Panc1 (cell line): Measurements from ENCODE around the gene MPC1. TPM values are rescaled to one million over a fixed set of nuclear protein-coding genes. Genes with fewer than 3 reads are reported as not detected.

Source experiments
- ATAC-seq: fragments of 200-7000 bp; cut with Tn5 transposase; 2 replicates; pipeline ENCODE4 v1.9.1; 2020; ENCODE audit warnings: mild to moderate bottlenecking, moderate library complexity
- BruUV-seq: library from RNA; stranded (reverse); fragments of 400-500 nt; replicated peaks from 2 replicates; lab custom pipeline; 2021; lab: Mats Ljungman, UMichigan
- CTCF ChIA-PET: fragments of 300-600 bp; sonication (Branson Sonifier 250); formaldehyde crosslinking; loops from one replicate; lab custom pipeline; 2022; ENCODE audit warnings: antibody characterized with exemption; lab: Charles Lee
- POLR2A ChIA-PET: fragments of 300-600 bp; sonication (Branson Sonifier 250); formaldehyde crosslinking; loops from one replicate; lab custom pipeline; 2022; ENCODE audit warnings: antibody characterized with exemption; lab: Charles Lee
- DNase-seq: peaks from one replicate; pipeline ENCODE4 v3.0.0-alpha.2; 2010; ENCODE audit warnings: low read depth, low spot score
- H3K27ac ChIP-seq: 2 replicates; pipeline ENCODE4 v1.5.1; 2011; ENCODE audit warnings: mild to moderate bottlenecking, low read length, inconsistent platforms
- H3K27me3 ChIP-seq: fragments of 200-500 bp; sonication (Bioruptor generic); 2 replicates; pipeline ENCODE4 v1.6.0; 2014; ENCODE audit warnings: low read length, inconsistent platforms; ENCODE audit not compliant: control insufficient read depth, insufficient read depth
- H3K36me3 ChIP-seq: fragments of 200-500 bp; sonication (Bioruptor generic); 2 replicates; pipeline ENCODE4 v1.5.1; 2014; ENCODE audit warnings: inconsistent platforms, mild to moderate bottlenecking, low read length, moderate library complexity; ENCODE audit not compliant: control insufficient read depth, insufficient read depth
- H3K4me1 ChIP-seq: 2 replicates; pipeline ENCODE4 v1.5.1; 2011; ENCODE audit warnings: inconsistent platforms, mild to moderate bottlenecking, low read length, moderate library complexity; ENCODE audit not compliant: control insufficient read depth, insufficient read depth
- H3K4me3 ChIP-seq, 2 experiments: 2 replicates each; pipeline ENCODE4 v1.5.1; 2011 to 2012; ENCODE audit warnings: low read depth in 2 of 2, low read length in 2 of 2, mild to moderate bottlenecking in 2 of 2, inconsistent platforms in 1 of 2, moderate library complexity in 1 of 2
- H3K9me3 ChIP-seq: fragments of 200-500 bp; sonication (Bioruptor generic); 2 replicates; pipeline ENCODE4 v1.5.1; 2014; ENCODE audit warnings: low read depth, mild to moderate bottlenecking, inconsistent platforms, low read length, moderate library complexity; ENCODE audit not compliant: control insufficient read depth, insufficient read depth
- POLR2AphosphoS5 ChIP-seq: IDR thresholded peaks from 2 replicates; pipeline ENCODE4 v1.6.1; 2012; ENCODE audit warnings: mild to moderate bottlenecking, low read depth, low read length, moderate library complexity
- SIN3A ChIP-seq: IDR thresholded peaks from 2 replicates; pipeline ENCODE4 v1.6.1; 2012; ENCODE audit warnings: low read depth, mild to moderate bottlenecking, low read length, moderate library complexity, borderline replicate concordance; ENCODE audit not compliant: insufficient read depth
- TCF7L2 ChIP-seq: IDR thresholded peaks from 2 replicates; pipeline ENCODE4 v1.6.1; 2011; ENCODE audit warnings: mild to moderate bottlenecking, low read depth, low read length, inconsistent platforms
- in situ Hi-C: cut with HindIII; loops from 2 replicates; pipeline ENCODE4 v1.10.0; 2016; ENCODE audit warnings: low sequenced_read_pairs, low pct_unique_long_range_greater_than_20kb
- intact Hi-C: fragments of 100-400 bp; cut with micrococcal nuclease; formaldehyde crosslinking; loops from one replicate; pipeline ENCODE4 v1.10.0; 2022; ENCODE audit not compliant: unreplicated experiment
- total RNA-seq: library from RNA; stranded (reverse); gene quantifications from one replicate; pipeline ENCODE4 v1.2.1, GENCODE V29; 2021; ENCODE audit not compliant: unreplicated experiment
- TF ChIP-seq, protein P1 (sequence below): fragments of 450-650 bp; IDR thresholded peaks from 2 replicates; pipeline ENCODE4 v1.5.1; 2017; ENCODE audit warnings: mild to moderate bottlenecking
- TF ChIP-seq, protein P2 (sequence below), 2 experiments: IDR thresholded peaks; 2 replicates each; pipeline ENCODE4 v1.6.1; 2011 to 2012; ENCODE audit warnings: low read depth in 2 of 2, control low read depth in 1 of 2, low read length in 1 of 2, mild to moderate bottlenecking in 1 of 2, moderate library complexity in 1 of 2; ENCODE audit not compliant: insufficient read depth in 1 of 2

Gene MPC1
- total RNA-seq, 1 experiment from 2014 or later, result 7.0 TPM

DNA sequence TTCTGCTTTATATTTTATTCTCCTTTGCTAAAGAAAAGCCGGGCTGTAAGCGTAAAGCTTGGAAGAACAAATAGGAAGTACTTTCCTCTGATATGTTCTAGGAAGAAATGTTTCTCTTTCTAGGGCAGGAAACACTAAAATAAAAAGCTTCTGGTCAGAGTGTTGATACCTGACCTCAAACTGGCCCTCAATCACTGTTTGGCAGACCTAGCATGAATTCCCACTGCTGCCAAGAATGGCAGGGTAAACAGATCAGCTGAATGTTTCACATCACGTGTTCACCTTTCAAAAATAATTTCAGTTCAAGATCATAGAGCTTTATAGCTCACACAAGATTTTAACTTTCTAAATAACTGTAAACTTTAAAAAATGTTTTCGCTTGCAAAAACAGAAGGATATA, 2.9 kb downstream of the MPC1 start:
- H3K4me3 ChIP-seq, result no peak overlapping the region
- no peaks in the 10 kb centered on the region for H3K9me3 ChIP-seq
- ATAC-seq (no peak), DNase-seq (no peak)
- H3K27ac ChIP-seq, result no peak overlapping the region
- TSS peak; percentile 53 for BruUV-seq
- no peaks in the 10 kb centered on the region; the same call in 1 of the 2 replicates for H3K27me3 ChIP-seq
- ChIA-PET CTCF (no interaction called here), POLR2A (no interaction called here)
- no peak for TF ChIP-seq SIN3A
- TF ChIP-seq, protein P1, sequence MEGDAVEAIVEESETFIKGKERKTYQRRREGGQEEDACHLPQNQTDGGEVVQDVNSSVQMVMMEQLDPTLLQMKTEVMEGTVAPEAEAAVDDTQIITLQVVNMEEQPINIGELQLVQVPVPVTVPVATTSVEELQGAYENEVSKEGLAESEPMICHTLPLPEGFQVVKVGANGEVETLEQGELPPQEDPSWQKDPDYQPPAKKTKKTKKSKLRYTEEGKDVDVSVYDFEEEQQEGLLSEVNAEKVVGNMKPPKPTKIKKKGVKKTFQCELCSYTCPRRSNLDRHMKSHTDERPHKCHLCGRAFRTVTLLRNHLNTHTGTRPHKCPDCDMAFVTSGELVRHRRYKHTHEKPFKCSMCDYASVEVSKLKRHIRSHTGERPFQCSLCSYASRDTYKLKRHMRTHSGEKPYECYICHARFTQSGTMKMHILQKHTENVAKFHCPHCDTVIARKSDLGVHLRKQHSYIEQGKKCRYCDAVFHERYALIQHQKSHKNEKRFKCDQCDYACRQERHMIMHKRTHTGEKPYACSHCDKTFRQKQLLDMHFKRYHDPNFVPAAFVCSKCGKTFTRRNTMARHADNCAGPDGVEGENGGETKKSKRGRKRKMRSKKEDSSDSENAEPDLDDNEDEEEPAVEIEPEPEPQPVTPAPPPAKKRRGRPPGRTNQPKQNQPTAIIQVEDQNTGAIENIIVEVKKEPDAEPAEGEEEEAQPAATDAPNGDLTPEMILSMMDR, result no peak
- no peak for TF ChIP-seq TCF7L2
- TF ChIP-seq, protein P2, sequence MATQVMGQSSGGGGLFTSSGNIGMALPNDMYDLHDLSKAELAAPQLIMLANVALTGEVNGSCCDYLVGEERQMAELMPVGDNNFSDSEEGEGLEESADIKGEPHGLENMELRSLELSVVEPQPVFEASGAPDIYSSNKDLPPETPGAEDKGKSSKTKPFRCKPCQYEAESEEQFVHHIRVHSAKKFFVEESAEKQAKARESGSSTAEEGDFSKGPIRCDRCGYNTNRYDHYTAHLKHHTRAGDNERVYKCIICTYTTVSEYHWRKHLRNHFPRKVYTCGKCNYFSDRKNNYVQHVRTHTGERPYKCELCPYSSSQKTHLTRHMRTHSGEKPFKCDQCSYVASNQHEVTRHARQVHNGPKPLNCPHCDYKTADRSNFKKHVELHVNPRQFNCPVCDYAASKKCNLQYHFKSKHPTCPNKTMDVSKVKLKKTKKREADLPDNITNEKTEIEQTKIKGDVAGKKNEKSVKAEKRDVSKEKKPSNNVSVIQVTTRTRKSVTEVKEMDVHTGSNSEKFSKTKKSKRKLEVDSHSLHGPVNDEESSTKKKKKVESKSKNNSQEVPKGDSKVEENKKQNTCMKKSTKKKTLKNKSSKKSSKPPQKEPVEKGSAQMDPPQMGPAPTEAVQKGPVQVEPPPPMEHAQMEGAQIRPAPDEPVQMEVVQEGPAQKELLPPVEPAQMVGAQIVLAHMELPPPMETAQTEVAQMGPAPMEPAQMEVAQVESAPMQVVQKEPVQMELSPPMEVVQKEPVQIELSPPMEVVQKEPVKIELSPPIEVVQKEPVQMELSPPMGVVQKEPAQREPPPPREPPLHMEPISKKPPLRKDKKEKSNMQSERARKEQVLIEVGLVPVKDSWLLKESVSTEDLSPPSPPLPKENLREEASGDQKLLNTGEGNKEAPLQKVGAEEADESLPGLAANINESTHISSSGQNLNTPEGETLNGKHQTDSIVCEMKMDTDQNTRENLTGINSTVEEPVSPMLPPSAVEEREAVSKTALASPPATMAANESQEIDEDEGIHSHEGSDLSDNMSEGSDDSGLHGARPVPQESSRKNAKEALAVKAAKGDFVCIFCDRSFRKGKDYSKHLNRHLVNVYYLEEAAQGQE (IDR thresholded peaks at IDR 0.05; ENCODE audit: insufficient read depth in 1 of 2, low read depth in 2 of 2, low read length in 1 of 2), result no peak
- TF ChIP-seq POLR2AphosphoS5, result no peak
- in situ Hi-C loops, result no loop called here
- no peaks in the 10 kb centered on the region for H3K4me1 ChIP-seq
- intact Hi-C loops, result loop anchor here (5.0 kb wide), 2 partner anchors 37 to 102 kb away; partner anchors contain the start of gene SFT2D1
- H3K36me3 ChIP-seq, result no peaks in the 10 kb centered on the region

DNA sequence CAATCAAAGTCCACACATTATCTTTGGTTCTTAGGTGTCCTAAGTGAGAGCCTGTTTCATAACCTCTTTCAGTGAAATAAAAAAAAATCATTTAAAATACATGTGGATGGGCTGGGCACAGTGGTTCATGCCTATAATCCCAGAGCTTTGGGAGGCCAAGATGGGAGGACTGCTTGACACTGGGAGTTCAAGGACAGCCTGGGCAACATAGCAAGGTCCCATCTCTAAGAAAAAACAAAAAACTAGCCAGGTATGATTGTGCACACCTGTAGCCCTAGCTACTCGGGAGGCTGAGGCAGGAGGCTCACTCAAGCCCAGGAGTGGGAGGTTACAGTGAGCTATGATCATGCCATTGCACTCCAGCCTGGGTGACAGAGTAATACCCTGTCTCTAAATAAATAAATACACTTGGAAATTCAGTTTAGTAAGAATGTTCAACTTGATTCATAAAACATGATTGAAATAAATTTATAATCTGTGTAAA, 3.6 kb downstream of the MPC1 start:
- Histone ChIP-seq H3K4me1 (no peaks in the 10 kb centered on the region), H3K27me3 (no peaks in the 10 kb centered on the region; the same call in 1 of the 2 replicates), H3K27ac (no peak overlapping the region), H3K36me3 (no peaks in the 10 kb centered on the region), H3K9me3 (no peaks in the 10 kb centered on the region), H3K4me3 (no peak overlapping the region)
- no peak for ATAC-seq
- TF ChIP-seq POLR2AphosphoS5 (no peak), TCF7L2 (no peak), SIN3A (no peak)
- TF ChIP-seq, protein P2 (IDR thresholded peaks at IDR 0.05; ENCODE audit: insufficient read depth in 1 of 2, low read depth in 2 of 2, low read length in 1 of 2), result no peak
- TF ChIP-seq, protein P1, result no peak
- POLR2A ChIA-PET, result no interaction called here
- DNase-seq, result no peak
- intact Hi-C loops (no loop called here), in situ Hi-C loops (no loop called here)
- CTCF ChIA-PET, result interaction anchor here (0.6 kb wide), 1 partner anchor 68 kb away, joined by 6 read pairs; no protein-coding TSS in a partner anchor
- BruUV-seq, result no TSS peak
